Measurements from ENCODE around the gene TBPL2.
"Not testable (repeated sequence)": the region's sequence is repeated elsewhere in the genome, so short reads cannot be mapped to it uniquely, and the experiment has no call there.

The TBPL2 gene

DNA sequence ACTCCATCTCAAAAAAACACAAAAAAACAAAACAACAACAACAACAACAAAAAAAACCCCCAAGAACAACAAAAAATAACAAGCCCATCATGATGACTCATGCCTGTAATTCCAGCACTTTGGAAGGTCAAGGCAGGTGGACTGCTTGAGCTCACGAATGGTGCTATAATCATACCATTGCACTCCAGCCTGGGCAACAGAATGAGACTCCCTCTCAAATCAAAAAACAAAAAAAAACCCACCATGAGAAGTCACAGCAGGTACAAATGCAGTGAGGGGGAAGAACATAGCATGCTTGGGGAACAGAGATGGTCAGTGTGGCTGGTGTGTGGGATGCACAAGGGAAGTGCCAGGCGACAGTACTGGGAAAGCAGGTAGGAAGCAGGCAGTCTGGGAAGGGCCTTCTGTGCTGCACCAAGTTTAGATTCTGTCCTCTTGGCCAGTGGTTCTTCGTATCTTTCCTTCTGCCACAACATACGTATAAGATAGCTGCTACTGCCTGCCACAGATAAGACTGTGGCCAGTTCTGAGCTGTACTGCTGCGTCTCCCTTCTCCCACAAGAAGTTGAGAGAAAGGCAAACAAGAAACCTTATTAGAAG lies 56.8 kb downstream of the TBPL2 start:
- POLR2A ChIA-PET = no interaction called here
- TF ChIP-seq FOXA1 (IDR thresholded peaks at IDR 0.05) (no peak), SP1 (IDR thresholded peaks at IDR 0.05) (no peak), SUZ12 (IDR thresholded peaks at IDR 0.05) (no peak), L3MBTL2 (conservative IDR thresholded peaks at IDR 0.05) (no peak), LEF1 (IDR thresholded peaks at IDR 0.05; ENCODE audit: borderline replicate concordance) (no peak), CTBP1 (IDR thresholded peaks at IDR 0.05; ENCODE audit: borderline replicate concordance) (no peak), TARDBP (IDR thresholded peaks at IDR 0.05) (no peak), NFRKB (IDR thresholded peaks at IDR 0.05) (no peak), BHLHE40 (IDR thresholded peaks at IDR 0.05; ENCODE audit: borderline replicate concordance) (no peak), ZNF384 (IDR thresholded peaks at IDR 0.05) (no peak)
- TF ChIP-seq, protein P1, sequence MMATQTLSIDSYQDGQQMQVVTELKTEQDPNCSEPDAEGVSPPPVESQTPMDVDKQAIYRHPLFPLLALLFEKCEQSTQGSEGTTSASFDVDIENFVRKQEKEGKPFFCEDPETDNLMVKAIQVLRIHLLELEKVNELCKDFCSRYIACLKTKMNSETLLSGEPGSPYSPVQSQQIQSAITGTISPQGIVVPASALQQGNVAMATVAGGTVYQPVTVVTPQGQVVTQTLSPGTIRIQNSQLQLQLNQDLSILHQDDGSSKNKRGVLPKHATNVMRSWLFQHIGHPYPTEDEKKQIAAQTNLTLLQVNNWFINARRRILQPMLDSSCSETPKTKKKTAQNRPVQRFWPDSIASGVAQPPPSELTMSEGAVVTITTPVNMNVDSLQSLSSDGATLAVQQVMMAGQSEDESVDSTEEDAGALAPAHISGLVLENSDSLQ (IDR thresholded peaks at IDR 0.05) = no peak
- CTCF ChIA-PET = interaction anchor here (0.6 kb wide), 1 partner anchor 928 kb away, joined by 5 read pairs; no protein-coding TSS in a partner anchor
- DNase-seq (ENCODE audit: extremely low spot score) = no peak

DNA sequence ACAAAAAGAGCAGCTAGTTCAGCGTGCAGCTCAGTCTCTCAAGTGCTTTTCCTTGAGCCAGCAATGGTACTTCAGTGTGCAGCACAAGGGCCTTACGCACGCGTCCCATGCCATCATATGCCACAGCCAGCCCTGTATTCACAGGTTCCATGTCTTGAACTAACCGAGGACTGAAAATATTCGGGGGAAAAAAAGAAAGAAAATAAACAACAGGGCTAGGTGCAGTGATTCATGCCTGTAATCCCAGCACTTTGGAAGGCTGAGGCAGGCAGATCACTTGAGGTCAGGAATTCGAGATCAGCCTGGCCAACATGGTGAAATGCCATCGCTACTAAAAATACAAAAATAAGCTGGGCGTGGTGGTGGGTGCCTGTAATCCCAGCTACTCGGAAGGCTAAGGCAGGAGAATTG lies 57.4 kb downstream of the TBPL2 start:
- CTCF ChIA-PET; POLR2A ChIA-PET; DNase-seq (ENCODE audit: extremely low spot score): not testable (repeated sequence)

DNA sequence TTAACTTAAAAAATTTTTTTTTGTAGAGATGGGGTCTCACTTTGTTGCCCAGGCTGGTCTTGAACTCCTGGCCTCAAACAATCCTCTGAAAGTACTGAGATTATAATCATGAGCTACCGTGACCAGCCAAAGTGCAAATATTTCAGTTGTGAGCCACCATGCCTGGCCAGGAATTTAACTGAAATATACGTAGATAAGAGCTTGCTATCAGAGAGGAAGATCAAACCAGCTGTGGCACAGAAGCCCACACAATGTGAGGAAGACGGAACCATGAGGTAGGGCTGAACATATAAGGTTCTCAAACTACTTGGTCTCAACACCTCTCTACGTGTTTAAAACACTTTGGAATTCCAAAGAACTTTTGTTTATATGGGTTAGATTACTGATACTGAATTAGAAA lies 57.9 kb downstream of the TBPL2 start:
- DNase-seq (ENCODE audit: extremely low spot score) = no peak
- POLR2A ChIA-PET = no interaction called here
- CTCF ChIA-PET = no interaction called here

DNA sequence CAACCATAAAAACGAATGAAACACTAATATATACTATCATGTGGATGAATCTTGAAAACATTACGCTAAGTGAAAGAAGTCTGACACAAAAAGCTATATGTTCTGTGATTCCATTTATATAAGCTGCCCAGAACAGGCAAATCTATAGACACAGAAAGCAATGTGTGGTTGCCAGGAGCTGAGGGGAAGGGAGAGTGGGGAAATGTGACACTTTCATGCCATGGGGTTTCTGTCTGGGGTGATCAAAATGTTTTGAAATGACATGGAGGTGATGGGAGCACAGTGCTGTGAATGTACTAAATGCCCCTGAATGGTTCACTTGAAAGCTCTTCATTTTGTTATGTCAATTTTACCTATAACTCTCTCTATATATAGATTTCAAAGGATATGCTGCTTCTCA lies 58.9 kb downstream of the TBPL2 start:
- no peak for TF ChIP-seq LEF1 (IDR thresholded peaks at IDR 0.05; ENCODE audit: borderline replicate concordance)
- TF ChIP-seq SUZ12 (IDR thresholded peaks at IDR 0.05) = no peak
- TF ChIP-seq L3MBTL2 (conservative IDR thresholded peaks at IDR 0.05) = no peak
- TF ChIP-seq FOXK2 (IDR thresholded peaks at IDR 0.05) = no peak
- no peak for TF ChIP-seq FOXA1 (IDR thresholded peaks at IDR 0.05)
- no peak for TF ChIP-seq TARDBP (IDR thresholded peaks at IDR 0.05)
- TF ChIP-seq SP1 (IDR thresholded peaks at IDR 0.05) = no peak
- TF ChIP-seq ARNT (IDR thresholded peaks at IDR 0.05) = no peak
- no peak for TF ChIP-seq NFRKB (IDR thresholded peaks at IDR 0.05)
- no peak for TF ChIP-seq ZNF384 (IDR thresholded peaks at IDR 0.05)
- no peak for TF ChIP-seq CTBP1 (IDR thresholded peaks at IDR 0.05; ENCODE audit: borderline replicate concordance)
- no peak for TF ChIP-seq BHLHE40 (IDR thresholded peaks at IDR 0.05; ENCODE audit: borderline replicate concordance)
- TF ChIP-seq FOXM1 (IDR thresholded peaks at IDR 0.05; ENCODE audit: borderline replicate concordance) = no peak
- TF ChIP-seq, protein P1 (IDR thresholded peaks at IDR 0.05) = no peak
- ChIA-PET POLR2A (no interaction called here), CTCF (interaction anchor here (0.7 to 0.8 kb wide), 2 partner anchors 43 to 1574 kb away, joined by 3 read pairs; no protein-coding TSS in a partner anchor)
- no peak for DNase-seq (ENCODE audit: extremely low spot score)

More for the DNA sequence above, 57.9 kb downstream of the TBPL2 start:
- TF ChIP-seq ARNT (IDR thresholded peaks at IDR 0.05) = no peak
- no peak for TF ChIP-seq FOXM1 (IDR thresholded peaks at IDR 0.05; ENCODE audit: borderline replicate concordance)
- TF ChIP-seq FOXA1 (IDR thresholded peaks at IDR 0.05) = no peak
- TF ChIP-seq FOXK2 (IDR thresholded peaks at IDR 0.05) = no peak
- no peak for TF ChIP-seq SUZ12 (IDR thresholded peaks at IDR 0.05)

DNA sequence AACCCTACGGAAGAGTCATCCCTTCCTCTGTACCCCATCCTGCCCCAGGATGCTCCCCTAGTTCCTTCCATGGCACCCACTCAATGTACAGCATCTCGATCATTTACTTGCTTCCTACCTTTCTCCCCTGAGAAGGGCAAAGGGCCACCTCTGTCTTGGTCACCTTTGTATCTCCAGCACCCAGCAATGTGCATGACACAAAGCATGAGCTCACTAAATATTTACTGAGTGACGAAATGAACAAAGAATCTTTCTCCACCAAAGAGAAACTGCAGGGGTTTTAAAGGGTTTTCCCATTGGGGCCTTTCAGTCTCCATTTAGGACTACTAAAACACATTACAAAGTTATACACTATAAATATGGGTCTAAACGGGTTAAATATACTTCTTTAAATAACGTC lies 59.4 kb downstream of the TBPL2 start:
- CTCF ChIA-PET = interaction anchor here (0.8 kb wide), 1 partner anchor 43 kb away, joined by 3 read pairs; no protein-coding TSS in a partner anchor
- no peak for TF ChIP-seq BHLHE40 (IDR thresholded peaks at IDR 0.05; ENCODE audit: borderline replicate concordance)
- no peak for TF ChIP-seq FOXK2 (IDR thresholded peaks at IDR 0.05)
- TF ChIP-seq ELF4 (IDR thresholded peaks at IDR 0.05) = no peak
- TF ChIP-seq, protein P1 (IDR thresholded peaks at IDR 0.05) = no peak
- DNase-seq (ENCODE audit: extremely low spot score) = no peak
- POLR2A ChIA-PET = no interaction called here

DNA sequence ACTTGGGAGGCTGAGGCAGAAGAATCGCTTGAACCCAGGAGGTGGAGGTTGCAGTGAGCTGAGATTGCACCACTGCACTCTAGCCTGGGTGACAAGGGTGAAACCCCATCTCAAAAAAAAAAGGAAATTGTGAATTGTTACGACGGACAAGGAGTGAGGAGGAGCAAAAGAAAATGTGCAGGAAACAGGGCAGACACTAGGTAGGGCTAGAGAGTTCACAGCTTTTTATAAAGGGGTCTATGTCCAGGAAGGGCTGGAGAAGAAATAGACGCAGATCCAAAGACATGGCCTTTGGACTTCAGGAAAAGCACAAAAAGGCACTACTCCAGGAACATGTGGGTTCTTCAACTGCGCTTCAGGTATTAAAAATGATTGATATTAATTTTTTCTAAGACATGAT lies 63.2 kb downstream of the TBPL2 start:
- ChIA-PET POLR2A (no interaction called here), CTCF (interaction anchor here (0.6 to 0.7 kb wide), 2 partner anchors 23 to 232 kb away, joined by 3 read pairs; no protein-coding TSS in a partner anchor)
- no peak for DNase-seq (ENCODE audit: extremely low spot score)
- TF ChIP-seq NFRKB (IDR thresholded peaks at IDR 0.05) = no peak
- no peak for TF ChIP-seq ARNT (IDR thresholded peaks at IDR 0.05)
- TF ChIP-seq SUZ12 (IDR thresholded peaks at IDR 0.05) = no peak
- no peak for TF ChIP-seq BHLHE40 (IDR thresholded peaks at IDR 0.05; ENCODE audit: borderline replicate concordance)
- no peak for TF ChIP-seq LEF1 (IDR thresholded peaks at IDR 0.05; ENCODE audit: borderline replicate concordance)
- no peak for TF ChIP-seq FOXA1 (IDR thresholded peaks at IDR 0.05)
- TF ChIP-seq FOXM1 (IDR thresholded peaks at IDR 0.05; ENCODE audit: borderline replicate concordance) = no peak
- TF ChIP-seq ZNF384 (IDR thresholded peaks at IDR 0.05) = no peak
- TF ChIP-seq FOXK2 (IDR thresholded peaks at IDR 0.05) = no peak

DNA sequence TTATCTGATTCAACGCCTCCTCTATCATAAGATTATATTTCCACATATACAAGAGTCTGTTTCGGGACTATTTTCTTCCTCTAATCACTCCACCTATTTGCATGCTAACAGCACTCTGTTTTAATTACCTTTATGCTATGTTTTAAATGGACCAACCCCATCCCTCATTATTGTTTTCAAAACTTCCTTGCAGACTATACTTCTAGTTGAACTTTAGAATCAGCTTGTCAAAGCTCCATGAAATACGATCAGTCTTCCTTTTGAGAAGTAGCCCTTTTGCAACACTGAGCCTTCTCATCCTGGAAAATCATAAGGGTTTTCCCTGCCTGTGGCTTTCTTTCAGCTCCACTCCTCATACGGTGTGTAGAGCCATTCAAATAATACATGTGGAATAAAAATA lies 65.6 kb downstream of the TBPL2 start:
- CTCF ChIA-PET = interaction anchor here (1.6 kb wide), 1 partner anchor 162 kb away, joined by 5 read pairs; no protein-coding TSS in a partner anchor
- POLR2A ChIA-PET = no interaction called here
- no peak for DNase-seq (ENCODE audit: extremely low spot score)
- TF ChIP-seq L3MBTL2 (conservative IDR thresholded peaks at IDR 0.05) = no peak
- no peak for TF ChIP-seq FOXA1 (IDR thresholded peaks at IDR 0.05)
- no peak for TF ChIP-seq ELF4 (IDR thresholded peaks at IDR 0.05)
- TF ChIP-seq ZNF384 (IDR thresholded peaks at IDR 0.05) = no peak
- no peak for TF ChIP-seq FOXK2 (IDR thresholded peaks at IDR 0.05)
- no peak for TF ChIP-seq SP1 (IDR thresholded peaks at IDR 0.05)
- TF ChIP-seq BHLHE40 (IDR thresholded peaks at IDR 0.05; ENCODE audit: borderline replicate concordance) = no peak
- TF ChIP-seq LEF1 (IDR thresholded peaks at IDR 0.05; ENCODE audit: borderline replicate concordance) = no peak
- TF ChIP-seq FOXM1 (IDR thresholded peaks at IDR 0.05; ENCODE audit: borderline replicate concordance) = no peak
- TF ChIP-seq, protein P1 (IDR thresholded peaks at IDR 0.05) = no peak
- TF ChIP-seq CTBP1 (IDR thresholded peaks at IDR 0.05; ENCODE audit: borderline replicate concordance) = no peak
- TF ChIP-seq ARNT (IDR thresholded peaks at IDR 0.05) = no peak
- no peak for TF ChIP-seq HDGF (IDR thresholded peaks at IDR 0.05; ENCODE audit: borderline replicate concordance)
- no peak for TF ChIP-seq NFRKB (IDR thresholded peaks at IDR 0.05)

Measured in HEK293T (cell line).